ENCODE results near the gene VDAC1.
A peak's percentile ranks its signal among the peaks of the same experiment; 100 is the strongest.
"Not testable (repeated sequence)": the region's sequence is repeated elsewhere in the genome, so short reads cannot be mapped to it uniquely, and the experiment has no call there.

The VDAC1 gene

GRCh38 chr5:133994297-133994989, 10.3 kb downstream of the VDAC1 start:
- DNase-seq = no peak

- no peak for DNase-seq
Measured at GRCh38 chr5:133993185-133993936, 11.4 kb downstream of the VDAC1 start.

GRCh38 chr5:133992429-133993155, 12.2 kb downstream of the VDAC1 start:
- DNase-seq = no peak

- no peak for DNase-seq
Measured at GRCh38 chr5:133991171-133991910, 13.4 kb downstream of the VDAC1 start.

DNA sequence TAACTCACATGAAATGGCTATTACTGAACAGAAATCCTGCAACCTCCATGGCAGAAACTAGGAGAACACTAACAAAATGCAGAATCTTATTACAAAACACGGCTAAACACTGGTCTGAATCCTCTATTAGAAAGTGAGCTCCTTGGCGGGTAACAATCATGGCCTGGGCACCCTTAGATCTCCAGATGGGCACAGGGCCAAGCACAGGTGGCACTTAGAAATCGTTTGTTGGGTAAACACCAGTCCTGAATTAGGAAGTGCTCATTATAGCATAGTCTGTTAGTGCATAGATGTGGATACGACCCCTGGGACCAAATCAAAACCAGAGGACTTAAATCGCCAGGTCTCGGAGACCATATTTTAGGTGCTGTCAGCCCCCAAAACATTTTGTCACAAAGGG, 14.4 kb downstream of the VDAC1 start:
- DNase-seq = no peak

DNA sequence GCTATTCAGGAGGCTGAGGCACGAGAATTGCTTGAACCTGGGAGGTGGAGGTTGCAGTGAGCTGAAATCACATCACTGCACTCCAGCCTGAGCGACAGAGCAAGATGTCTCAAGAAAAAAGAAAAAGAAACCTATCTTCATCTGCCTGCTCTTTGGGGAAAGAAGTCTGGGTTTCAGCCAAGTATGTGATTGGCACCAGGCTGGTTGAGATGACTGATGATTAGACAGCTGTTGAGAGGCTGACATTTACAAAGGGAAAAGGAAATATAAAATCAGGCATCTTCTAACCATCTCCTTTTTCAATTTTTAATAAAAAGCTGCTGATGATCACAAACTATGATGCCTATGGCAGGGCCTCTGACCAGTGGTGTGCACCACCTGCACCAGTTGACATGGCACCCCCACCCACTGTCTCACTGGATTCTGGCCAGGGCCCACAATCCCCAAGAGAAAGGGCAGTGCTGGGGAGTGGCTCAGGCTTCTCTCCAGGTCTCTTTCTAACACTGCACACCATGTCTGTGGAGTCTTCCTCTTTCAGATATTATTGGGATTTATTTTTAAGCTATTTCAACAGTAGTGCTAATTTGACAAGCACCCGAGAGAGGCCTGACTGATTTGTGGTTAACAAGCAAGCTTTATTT, 19.1 kb downstream of the VDAC1 start:
- DNase-seq = no peak

DNA sequence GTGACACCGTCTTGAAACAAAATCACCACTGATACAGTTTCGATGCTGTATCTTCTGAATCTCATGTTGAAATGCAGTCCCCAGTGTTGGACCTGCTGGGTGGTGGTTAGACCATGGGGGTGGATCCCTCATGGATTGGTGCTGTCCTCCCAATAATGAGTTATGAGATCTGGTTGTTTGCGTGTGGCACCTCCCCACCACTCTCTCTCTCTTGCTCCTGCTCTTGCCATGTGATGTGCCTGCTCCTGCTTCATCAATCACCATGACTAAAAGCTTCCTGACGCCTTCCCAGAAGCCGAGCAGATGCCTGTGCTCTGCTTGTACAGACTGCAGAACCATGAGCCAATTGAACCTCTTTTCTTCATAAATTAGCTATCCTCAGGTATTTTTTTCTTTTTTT, 21.1 kb downstream of the VDAC1 start:
- DNase-seq = no peak

DNA sequence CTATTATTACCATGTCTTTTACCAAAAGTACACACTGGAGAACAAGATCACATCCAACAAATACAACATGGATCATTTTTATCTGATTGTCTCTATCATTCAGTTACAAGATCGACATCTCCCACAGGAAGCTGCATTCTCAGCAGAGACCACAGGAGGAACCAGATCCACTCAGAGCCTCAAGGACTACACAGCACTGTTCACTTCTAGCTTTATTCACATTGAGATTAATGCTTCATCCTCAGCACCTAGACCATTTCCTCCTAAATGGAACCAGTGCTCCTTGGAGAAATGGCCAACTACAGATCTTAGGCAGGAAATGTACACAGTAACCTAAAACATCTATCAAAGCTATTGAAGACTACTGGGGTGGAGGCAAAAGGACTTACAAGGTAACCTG, 23.1 kb downstream of the VDAC1 start:
- no peak for DNase-seq

- DNase-seq = no peak
Measured at GRCh38 chr5:133980652-133981051, 24.1 kb downstream of the VDAC1 start.

- DNase-seq = no peak
Measured at GRCh38 chr5:133978943-133979342, 25.8 kb downstream of the VDAC1 start.

DNA sequence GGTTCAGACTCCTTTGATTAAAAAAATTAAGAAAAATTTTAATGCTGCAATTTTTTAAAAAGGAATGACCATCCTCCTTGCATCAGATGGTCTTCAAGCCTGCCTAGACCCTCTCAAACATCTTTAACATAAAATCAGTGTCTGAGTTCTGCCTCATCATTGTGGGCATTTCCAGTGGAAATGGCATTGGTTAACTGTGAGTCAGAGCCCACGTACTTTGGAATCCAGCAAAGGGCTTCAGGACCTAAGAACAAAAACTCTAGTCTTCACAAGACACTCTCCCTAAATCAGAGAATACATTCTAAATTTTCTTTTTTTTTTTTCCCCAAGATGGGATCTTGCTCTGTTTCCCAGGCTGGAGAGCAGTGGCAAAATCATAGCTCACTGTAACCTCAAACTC, 26.9 kb downstream of the VDAC1 start:
- DNase-seq = no peak

GRCh38 chr5:133977161-133977787, 27.5 kb downstream of the VDAC1 start:
- DNase-seq = no peak

GRCh38 chr5:133975546-133975945, 29.2 kb downstream of the VDAC1 start:
- not testable (repeated sequence) for DNase-seq

DNA sequence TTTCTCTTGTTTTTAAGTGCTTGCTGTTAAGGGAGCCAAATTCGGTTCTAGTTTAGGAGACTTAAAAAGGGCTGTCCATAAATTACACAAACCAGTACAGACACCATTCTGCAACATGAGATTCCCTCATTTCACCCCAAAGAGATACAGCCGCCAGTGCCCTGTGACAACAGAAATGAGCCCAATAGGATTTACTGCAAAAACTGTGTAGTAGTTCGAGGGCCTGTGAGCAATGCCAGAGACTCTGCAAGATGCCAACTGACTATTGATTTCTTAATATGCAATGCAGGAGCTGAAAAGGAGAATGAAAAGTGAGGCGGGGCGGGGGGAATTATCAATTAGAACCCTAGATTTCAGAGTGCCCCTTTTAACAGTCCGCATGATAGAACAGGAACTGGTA, 30.6 kb downstream of the VDAC1 start:
- DNase-seq = no peak

GRCh38 chr5:133970325-133970909, 34.4 kb downstream of the VDAC1 start:
- DNase-seq = no peak

DNA sequence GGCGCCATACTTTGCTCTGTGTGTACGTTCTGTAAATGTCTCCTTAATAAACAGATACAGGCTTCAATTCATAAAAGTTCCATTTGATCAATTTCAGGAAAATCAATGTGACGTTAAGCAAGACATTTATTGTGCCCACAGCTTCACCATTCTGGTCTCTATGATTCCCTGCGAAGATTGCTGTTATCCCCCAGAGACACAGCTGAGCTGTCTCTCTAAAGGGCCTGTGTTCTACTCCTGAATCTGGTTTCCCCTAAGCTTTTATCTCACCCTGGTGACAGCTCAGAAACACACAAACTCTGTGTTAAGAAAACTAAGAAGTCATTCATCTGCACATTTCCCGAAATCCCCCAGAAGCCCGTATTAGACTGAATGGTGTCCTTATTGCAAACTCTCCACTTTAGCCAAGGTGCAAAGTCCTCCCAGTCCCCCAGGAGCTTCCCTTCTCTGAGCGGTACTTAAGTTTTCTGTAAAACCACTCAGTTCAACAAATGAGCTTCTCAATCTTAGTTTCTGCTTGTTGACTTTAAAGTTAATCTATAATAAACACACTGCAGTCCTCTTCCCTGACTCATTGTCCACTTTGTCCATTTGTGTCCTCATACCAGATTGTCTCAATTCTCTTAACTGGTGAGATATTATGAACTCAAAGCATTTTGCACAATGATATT, 35.0 kb downstream of the VDAC1 start:
- DNase-seq = no peak

DNA sequence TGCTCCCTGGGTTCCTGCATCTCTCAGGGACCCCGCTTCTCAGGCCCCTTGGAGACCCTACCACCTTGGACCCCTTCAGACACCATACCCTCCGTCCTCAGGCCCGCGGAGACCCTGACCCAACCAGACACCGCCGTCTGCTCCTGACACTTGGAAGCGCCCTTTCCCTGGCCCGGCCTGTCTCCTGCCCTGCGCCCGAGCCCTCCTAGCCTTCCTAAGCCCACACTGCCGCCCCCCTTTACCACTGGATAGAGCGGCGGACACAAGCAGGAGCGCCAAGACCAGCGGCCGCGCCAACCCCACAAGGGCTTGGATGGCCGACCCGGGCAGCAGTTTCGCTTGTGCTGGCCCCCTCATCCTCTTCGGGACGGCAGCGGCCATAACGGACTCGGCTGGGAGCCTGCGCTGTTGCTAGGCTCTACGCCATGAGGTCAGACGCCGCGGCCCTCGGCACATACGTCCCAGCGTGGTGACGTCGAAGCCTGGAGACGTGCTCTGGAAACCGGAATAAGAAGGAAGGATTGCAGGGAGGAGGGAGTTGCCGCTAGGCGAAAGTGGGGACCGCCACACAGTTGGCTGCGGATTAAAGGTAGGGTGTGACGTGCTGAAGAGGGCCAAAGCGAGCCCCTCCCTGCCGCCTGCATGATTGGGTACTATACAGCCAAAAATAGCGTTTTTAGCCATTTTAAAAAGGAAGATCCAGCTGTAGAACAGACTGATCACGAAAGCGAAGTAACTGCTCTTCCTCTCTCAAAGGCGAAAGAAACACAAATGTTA, 36.4 kb downstream of the VDAC1 start, which contains the start of gene C5orf15:
C5orf15 (minus strand) TSS at position 422 of the 777 bp plus-strand sequence; CDS start at position 381, 41 bp downstream.
- DNase-seq = peak; percentile 96

DNA sequence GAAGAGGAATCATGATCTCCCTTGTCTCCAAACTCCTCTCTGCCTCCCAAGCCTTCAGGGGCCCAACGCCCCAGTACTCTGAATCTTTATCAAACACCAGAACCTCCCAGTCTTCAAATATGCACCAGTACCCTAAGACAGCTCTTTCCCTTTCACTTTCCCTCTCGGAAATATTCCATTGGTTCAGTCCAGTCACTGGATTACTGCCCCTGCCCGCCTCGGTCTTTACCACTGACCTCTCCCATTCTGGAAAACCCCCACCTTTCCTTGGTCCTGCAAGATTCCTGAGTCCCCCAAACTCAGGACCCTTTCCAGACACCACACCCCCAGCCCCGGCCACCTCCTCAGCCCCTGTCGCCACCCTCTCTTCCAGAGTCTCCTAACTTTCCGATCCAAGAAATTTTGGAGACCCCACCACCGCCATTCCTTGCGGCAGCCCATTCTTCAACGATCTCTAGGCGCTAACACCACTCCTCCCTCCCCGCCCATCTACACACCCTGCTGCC, 37.0 kb downstream of the VDAC1 start:
- peak; percentile 65 for DNase-seq

GRCh38 chr5:133967124-133967523, 37.7 kb downstream of the VDAC1 start:
- DNase-seq = no peak

DNA sequence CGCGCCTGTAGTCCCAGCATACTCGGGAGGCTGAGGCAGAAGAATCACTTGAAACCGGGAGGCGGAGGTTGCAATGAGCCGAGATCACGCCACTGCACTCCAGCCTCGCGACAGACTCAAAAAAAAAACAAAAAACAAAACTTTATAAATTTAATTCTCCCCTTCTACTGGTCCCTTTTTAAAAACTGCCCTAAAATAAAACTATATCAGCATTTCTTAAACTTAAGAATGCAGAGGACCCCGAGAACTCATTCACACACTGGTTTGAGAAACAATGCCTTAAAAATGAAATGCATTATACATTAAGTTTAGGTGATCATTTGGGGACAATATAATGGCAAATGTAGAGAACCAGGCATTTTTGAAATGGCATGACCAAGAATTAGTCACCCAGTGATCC, 38.7 kb downstream of the VDAC1 start:
- DNase-seq = no peak
